ENCODE results near the gene VN1R5. TPM values are rescaled to one million over a fixed set of nuclear protein-coding genes. Genes with fewer than 3 reads are reported as not detected.

Gene VN1R5
- total RNA-seq, 1 experiment from 2014 or later: not detected

GRCh38 chr1:247300491-247301175 is 44.8 kb downstream of the VN1R5 start:
- Histone ChIP-seq H3K9ac (ENCODE audit: extremely low read depth, insufficient read length, low read length) (no peak overlapping the region), H3K4me2 (ENCODE audit: insufficient read depth, insufficient read length, low read length) (no peak overlapping the region), H3K23ac (ENCODE audit: insufficient read length, low read depth, low read length) (no peak overlapping the region), H3K27me3 (ENCODE audit: insufficient read depth, low read length) (no peaks in the 10 kb centered on the region), H3T11ph (ENCODE audit: low read length) (no peak overlapping the region), H2BK5ac (ENCODE audit: insufficient read length, low read length) (no peak overlapping the region), H4K20me1 (ENCODE audit: control insufficient read depth, insufficient read depth, insufficient read length) (no peaks in the 10 kb centered on the region), H3K56ac (ENCODE audit: insufficient read length, low read depth, low read length) (no peak overlapping the region), H3K4me1 (ENCODE audit: insufficient read depth, low read length) (peaks cover 26% of the 10 kb centered on the region), H2AK5ac (ENCODE audit: insufficient read length, low read length) (no peak overlapping the region), H2BK120ac (ENCODE audit: low read depth, low read length, poor library complexity, severe bottlenecking) (no peak overlapping the region), H2BK15ac (ENCODE audit: low read depth, low read length) (no peak overlapping the region), H4K5ac (ENCODE audit: insufficient read length, low read depth, low read length) (no peak overlapping the region), H3K14ac (ENCODE audit: insufficient read depth, low read length) (no peak overlapping the region; the same call in 1 of the 2 replicates), H3K18ac (ENCODE audit: insufficient read length, low read depth, low read length) (no peak overlapping the region), H3K79me1 (ENCODE audit: insufficient read depth, low read depth, low read length, poor library complexity, severe bottlenecking) (no peaks in the 10 kb centered on the region), H3K79me2 (ENCODE audit: insufficient read depth, low read length) (no peaks in the 10 kb centered on the region), H2BK20ac (ENCODE audit: low read depth, low read length, poor library complexity, severe bottlenecking) (no peak overlapping the region), H2AFZ (ENCODE audit: low read length) (no peak overlapping the region), H4K8ac (replicated peaks; ENCODE audit: insufficient read length, low read depth, low read length) (no peak overlapping the region), H3K23me2 (ENCODE audit: insufficient read length, low read depth, low read length, poor library complexity, severe bottlenecking) (no peaks in the 10 kb centered on the region), H4K91ac (ENCODE audit: insufficient read length, low read depth, low read length) (no peak overlapping the region), H3K9me3 (ENCODE audit: control insufficient read depth, low read depth, low read length) (no peaks in the 10 kb centered on the region), H3K4ac (ENCODE audit: low read depth, low read length) (no peak overlapping the region), H3K27ac (ENCODE audit: insufficient read length, low read depth, low read length) (no peak overlapping the region), H2BK12ac (ENCODE audit: insufficient read length, low read depth, low read length) (no peak overlapping the region)
- no peak for TF ChIP-seq CTCF (conservative IDR thresholded peaks at IDR 0.05)
- peaks cover 59 to 80% (median 73%) of the 10 kb centered on the region in 3 experiments for H3K36me3 Mint-ChIP-seq (ENCODE audit: insufficient read depth in 1 of 3, low read depth in 3 of 3)
- no CpG with 5 or more reads among the region's 47 CpGs for WGBS (ENCODE audit: extremely low coverage, insufficient read length, low lambda C conversion rate)
- no peaks in the 10 kb centered on the region; the same call in 1 of the 2 replicates for H3K27me3 Mint-ChIP-seq (ENCODE audit: low read depth)
- H3K4me3 Mint-ChIP-seq: no peak overlapping the region
- no peaks in the 10 kb centered on the region; a peak in 1 of 5 replicates for H3K9me3 Mint-ChIP-seq
- no peak for DNase-seq
- peaks cover 42 to 43% of the 10 kb centered on the region in 2 experiments for H3K4me1 Mint-ChIP-seq
- peak overlapping the region in 1 of 3 experiments; percentile 61; a peak in 2 of 7 replicates for H3K27ac Mint-ChIP-seq
